ENCODE results near the gene PPP3R1.

DNA sequence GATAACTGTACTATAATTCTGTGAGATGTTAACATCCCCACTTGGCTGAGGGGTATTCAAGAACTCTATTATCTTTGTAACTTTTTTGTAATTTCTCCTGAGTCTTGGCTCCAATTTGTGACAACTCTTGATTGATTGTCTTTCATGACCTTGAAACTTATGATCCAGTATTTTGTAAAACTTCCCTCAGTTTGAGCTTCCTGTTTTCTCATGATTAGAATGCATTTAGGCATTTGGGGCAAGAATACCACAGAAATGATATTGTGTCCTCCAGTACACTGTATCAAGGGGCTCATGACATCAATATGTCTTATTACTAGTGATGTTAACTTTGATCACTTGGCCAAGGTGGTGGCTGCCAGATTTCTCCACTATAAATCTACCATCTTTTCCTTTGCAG is 57.2 kb downstream of the PPP3R1 start:
- TF ChIP-seq, protein P1, sequence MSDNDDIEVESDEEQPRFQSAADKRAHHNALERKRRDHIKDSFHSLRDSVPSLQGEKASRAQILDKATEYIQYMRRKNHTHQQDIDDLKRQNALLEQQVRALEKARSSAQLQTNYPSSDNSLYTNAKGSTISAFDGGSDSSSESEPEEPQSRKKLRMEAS (IDR thresholded peaks at IDR 0.05): no peak
- no peak for TF ChIP-seq POLR2AphosphoS5 (IDR thresholded peaks at IDR 0.05; ENCODE audit: low read depth, low read length)
- no peak for TF ChIP-seq CREB1 (IDR thresholded peaks at IDR 0.05)

Measured in H1 (cell line).